K562 (cell line): ENCODE data around the gene TTLL4. TPM values are rescaled to one million over a fixed set of nuclear protein-coding genes. Genes with fewer than 3 reads are reported as not detected.
A peak's percentile ranks its signal among the peaks of the same experiment; 100 is the strongest.

Experiments used
- ATAC-seq: fragments of 200-7000 bp; cut with Tn5 transposase; 3 replicates; pipeline ENCODE4 v1.9.1; 2020; ENCODE audit warnings: moderate library complexity
- BruUV-seq: library from RNA; stranded (reverse); fragments of 400-500 nt; replicated peaks from 2 replicates; lab custom pipeline; 2021; lab: Mats Ljungman, UMichigan
- CTCF ChIA-PET: fragments of 300-600 bp; formaldehyde crosslinking; extraction: SDS; loops from one replicate; lab custom pipeline; 2021; ENCODE audit warnings: low intra/inter-chr PET ratio; lab: Yijun Ruan, JAX
- POLR2A ChIA-PET: fragments of 300-600, 350-650 bp; sonication (Branson Sonifier 250); formaldehyde crosslinking; extraction: SDS; loops from one replicate; lab custom pipeline; 2021; ENCODE audit warnings: antibody characterized with exemption, inconsistent platforms; lab: Yijun Ruan, JAX
- DNase-seq, 4 experiments: peaks; one replicate each; pipeline versions ENCODE4 v3.0.0 to v3.0.0-alpha.2; 2011 to 2018; ENCODE audit warnings: low spot score in 3 of 4, mixed read lengths in 3 of 4; ENCODE audit errors: extremely low read depth in 1 of 4
- FAIRE-seq: peaks from 2 replicates; lab custom pipeline; 2011; peaks lifted over from hg19 to GRCh38; lab: Jason Lieb, UNC
- H2AFZ ChIP-seq: 2 replicates; pipeline ENCODE4 v1.6.0; 2011; ENCODE audit warnings: low read depth, low read length, control low read depth, inconsistent platforms
- H3K27ac ChIP-seq: fragments of 200-600 bp; 3 replicates; pipeline ENCODE4 v1.8.0; 2011; ENCODE audit warnings: low read depth, mild to moderate bottlenecking, control low read depth, inconsistent platforms, low read length, moderate library complexity, mixed read lengths; ENCODE audit errors: extremely low read depth
- H3K27me3 ChIP-seq, 2 experiments: fragments of 300-600 bp in 1 of 2; 2 replicates in 1 of 2; 3 replicates in 1 of 2; pipeline versions ENCODE4 v1.6.0 to v1.8.0; 2011; ENCODE audit warnings: inconsistent platforms in 2 of 2, low read length in 2 of 2, mild to moderate bottlenecking in 1 of 2, mixed read lengths in 1 of 2, moderate library complexity in 1 of 2; ENCODE audit not compliant: control insufficient read depth in 2 of 2, insufficient read depth in 2 of 2
- H3K36me3 ChIP-seq: fragments of 300-600 bp; 3 replicates; pipeline ENCODE4 v1.8.0; 2011; ENCODE audit warnings: mild to moderate bottlenecking, low read length, inconsistent platforms; ENCODE audit not compliant: control insufficient read depth, insufficient read depth
- H3K4me1 ChIP-seq, 2 experiments: fragments of 200-600 bp in 1 of 2; replicated peaks in 1 of 2; 2 replicates in 1 of 2; 3 replicates in 1 of 2; pipeline versions ENCODE4 v1.5.1 to v1.8.0; 2011; ENCODE audit warnings: inconsistent platforms in 2 of 2, low read length in 2 of 2, mild to moderate bottlenecking in 1 of 2, mixed read lengths in 1 of 2, moderate library complexity in 1 of 2; ENCODE audit not compliant: control insufficient read depth in 2 of 2, insufficient read depth in 2 of 2
- H3K4me2 ChIP-seq: 2 replicates; pipeline ENCODE4 v1.6.1; 2011; ENCODE audit warnings: low read length, control low read depth, inconsistent platforms, mixed read lengths; ENCODE audit not compliant: insufficient read depth
- H3K4me3 ChIP-seq: fragments of 200-600 bp; sonication (generic), shearing (Covaris generic); 2 replicates; pipeline ENCODE4 v1.5.1; 2016; ENCODE audit warnings: control low read depth, inconsistent platforms
- H3K79me2 ChIP-seq: fragments of 200-600 bp; 3 replicates; pipeline ENCODE4 v1.8.0; 2011; ENCODE audit warnings: low read length, inconsistent platforms; ENCODE audit not compliant: control insufficient read depth, insufficient read depth
- H3K9ac ChIP-seq, 2 experiments: 2 replicates each; pipeline versions ENCODE4 v1.6.0 to v1.6.1; 2011; ENCODE audit warnings: low read depth in 2 of 2, low read length in 2 of 2, control low read depth in 1 of 2, inconsistent platforms in 1 of 2, mild to moderate bottlenecking in 1 of 2, mixed read lengths in 1 of 2; ENCODE audit not compliant: insufficient read depth in 1 of 2
- H3K9me1 ChIP-seq: one replicate; pipeline ENCODE4 v1.6.0; 2011; ENCODE audit warnings: inconsistent platforms, mild to moderate bottlenecking, low read length, moderate library complexity; ENCODE audit not compliant: control insufficient read depth, insufficient read depth
- H3K9me3 ChIP-seq: replicated peaks from 2 replicates; pipeline ENCODE4 v1.5.1; 2011; ENCODE audit warnings: low read depth, low read length, inconsistent platforms; ENCODE audit not compliant: control insufficient read depth, insufficient read depth
- H4K20me1 ChIP-seq: replicated peaks from 2 replicates; pipeline ENCODE4 v1.6.1; 2011; ENCODE audit warnings: low read length, inconsistent platforms, mixed read lengths; ENCODE audit not compliant: control insufficient read depth, insufficient read depth
- CEBPZ ChIP-seq: fragments of 150-350 bp; IDR thresholded peaks from 2 replicates; pipeline ENCODE4 v1.6.1; 2014; ENCODE audit warnings: low read depth, mild to moderate bottlenecking, low read length, borderline replicate concordance
- CHAMP1 ChIP-seq: fragments of 450-650 bp; IDR thresholded peaks from 2 replicates; pipeline ENCODE4 v1.6.1; 2016; ENCODE audit warnings: mild to moderate bottlenecking
- KLF1 ChIP-seq: fragments of 450-650 bp; IDR thresholded peaks from 2 replicates; pipeline ENCODE4 v1.6.1; 2016; ENCODE audit warnings: missing genetic modification characterization, missing compliant biosample characterization
- KLF10 ChIP-seq: fragments of 250-450 bp; sonication (Bioruptor Pico); IDR thresholded peaks from 2 replicates; pipeline ENCODE4 v1.6.1; 2021; ENCODE audit warnings: matching md5 sums
- NCOR1 ChIP-seq: fragments of 450-650 bp; IDR thresholded peaks from 2 replicates; pipeline ENCODE4 v1.6.1; 2016; ENCODE audit warnings: mild to moderate bottlenecking, moderate library complexity
- NKRF ChIP-seq: fragments of 450-650 bp; IDR thresholded peaks from 2 replicates; pipeline ENCODE4 v1.6.1; 2016; ENCODE audit warnings: borderline replicate concordance
- RFX1 ChIP-seq: fragments of 450-650 bp; IDR thresholded peaks from 2 replicates; pipeline ENCODE4 v1.6.1; 2016; ENCODE audit warnings: mild to moderate bottlenecking, moderate library complexity
- SNAPC5 ChIP-seq: fragments of 250-450 bp; sonication (Bioruptor Pico); IDR thresholded peaks from 2 replicates; pipeline ENCODE4 v1.8.0; 2021; ENCODE audit warnings: moderate library complexity, mild to moderate bottlenecking, inconsistent platforms
- SPI1 ChIP-seq: IDR thresholded peaks from 2 replicates; pipeline ENCODE4 v1.6.1; 2011; ENCODE audit warnings: low read depth, low read length, control low read depth, borderline replicate concordance
- ZNF274 ChIP-seq: IDR thresholded peaks from 2 replicates; pipeline ENCODE4 v1.6.1; 2011; ENCODE audit warnings: low read depth, mild to moderate bottlenecking, low read length, moderate library complexity, borderline replicate concordance
- ZNF444 ChIP-seq: fragments of 250-450 bp; sonication (Bioruptor Pico); IDR thresholded peaks from 2 replicates; pipeline ENCODE4 v1.4.0; 2020; ENCODE audit warnings: mild to moderate bottlenecking, moderate library complexity
- WGBS: fragments of 100-300 bp; shearing (Covaris generic); methylation state at CpG from one replicate; pipeline ENCODE4 v1.1.6; 2016; ENCODE audit warnings: low coverage, mixed read lengths; ENCODE audit not compliant: insufficient coverage; ENCODE audit errors: missing lambda C conversion rate; 5-methylcytosine and 5-hydroxymethylcytosine counted together
- in situ Hi-C: fragments of 300-500 bp; cut with MboI; formaldehyde crosslinking; loops from 4 replicates; pipeline ENCODE4 v1.15.0; 2018; ENCODE audit warnings: inconsistent platforms, mixed read lengths
- intact Hi-C: fragments of 100-400 bp; cut with micrococcal nuclease; formaldehyde crosslinking; loops from 2 replicates; pipeline ENCODE4 v1.14.2; 2022
- polyA plus RNA-seq, 8 experiments: library from polyadenylated mRNA; depleted of rRNA in 4 of 8; stranded (reverse) in 5 of 8; unstranded in 3 of 8; fragments of >200 nt; fragmentation: Nextera tagmentation in 2 of 8; fragmentation: Illumina TruSeq in 1 of 8; extraction: Ambion mirVana in 2 of 8; extraction: Trizol in 1 of 8; gene quantifications; 2 replicates each; pipeline versions ENCODE4 v1.2.1 to v1.2.3, GENCODE V29; 2011 to 2014; ENCODE audit warnings: inconsistent platforms in 1 of 8, missing spikeins in 1 of 8
- total RNA-seq, 7 experiments: library from RNA; depleted of rRNA in 6 of 7; stranded (reverse); fragments of >200 nt in 6 of 7; fragmentation: Illumina TruSeq in 2 of 7; extraction: Trizol in 2 of 7; gene quantifications; 2 replicates each; pipeline versions ENCODE4 v1.2.1 to v1.2.3, GENCODE V29; 2011 to 2021; ENCODE audit warnings: low replicate concordance in 1 of 7

The TTLL4 gene
- total and polyA plus RNA-seq, 9 of the 15 experiments (the other 6 are each of a cell fraction or from before 2014, with no cell fraction given): 12.6 to 67.5 (median 24.5) TPM

DNA sequence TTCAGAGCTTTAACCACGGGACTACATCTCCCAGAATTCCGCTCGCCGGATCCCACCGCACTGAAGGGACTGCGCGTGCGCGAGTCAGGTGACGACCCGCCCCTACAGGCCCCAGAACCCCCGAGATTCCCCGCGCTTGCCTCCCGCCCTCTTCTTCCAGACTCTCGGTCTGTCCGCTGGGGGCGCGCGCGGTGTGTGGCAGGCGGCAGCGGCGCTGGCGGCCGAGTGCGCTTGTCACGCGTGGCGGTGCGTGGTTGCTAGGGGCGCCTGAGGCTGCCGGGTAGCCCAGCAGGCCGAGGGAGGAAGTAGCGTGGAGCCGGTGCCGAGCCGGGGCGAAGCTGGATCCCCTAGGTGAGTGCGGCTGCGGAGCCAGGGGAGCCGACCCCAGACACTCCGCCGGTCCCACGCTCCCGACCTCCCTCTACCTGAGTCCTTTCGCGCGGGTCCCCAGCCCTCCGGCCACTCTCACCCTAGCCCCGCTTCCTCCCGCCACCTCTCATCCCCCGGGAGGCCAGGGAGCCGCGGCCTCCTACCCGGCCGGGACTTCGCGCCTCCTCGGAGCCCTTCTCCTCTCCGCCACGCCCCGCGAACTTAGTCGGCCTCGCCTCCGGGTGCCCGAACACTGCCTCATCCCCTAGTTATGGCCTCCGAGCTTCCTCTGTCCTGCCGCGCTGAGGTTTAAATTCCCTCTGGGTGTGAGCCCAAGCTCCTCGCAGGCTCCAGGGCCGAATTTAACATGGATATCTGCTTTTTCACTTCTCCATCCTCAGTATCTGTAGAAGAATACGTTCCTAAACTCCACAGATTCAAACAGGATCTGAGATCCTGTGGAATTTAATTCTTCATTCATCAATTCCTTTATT, at the start of gene TTLL4 (continued):
- TF ChIP-seq CEBPZ: no peak

DNA sequence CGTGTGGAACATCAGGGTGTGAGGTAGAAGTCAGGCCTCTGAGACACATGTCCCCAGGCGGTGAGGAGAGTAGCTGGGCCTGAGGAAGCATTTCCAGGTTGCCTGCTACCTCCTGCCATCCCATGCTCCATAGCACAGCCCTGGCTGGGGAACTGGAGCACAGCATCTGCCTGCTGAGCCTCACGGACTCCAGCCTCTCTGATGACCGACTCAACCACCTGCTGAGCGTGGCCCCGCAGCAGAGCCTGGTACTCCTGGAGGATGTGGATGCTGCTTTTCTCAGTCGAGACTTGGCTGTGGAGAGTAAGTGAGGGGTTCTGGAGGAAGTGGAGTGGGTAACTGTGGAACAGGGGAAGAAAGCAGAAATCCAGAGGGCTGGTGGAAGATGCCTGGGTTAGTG, 48.3 kb upstream of the TTLL4 start:
- H3K79me2 ChIP-seq: peaks cover 32% of the 10 kb centered on the region
- H3K4me2 ChIP-seq: no peak overlapping the region
- no peaks in the 10 kb centered on the region for H3K27me3 ChIP-seq
- 92% methylated on average over 7 of the region's 7 CpGs for WGBS
- no peak overlapping the region for H2AFZ ChIP-seq
- no peak for FAIRE-seq
- H3K27ac ChIP-seq: no peak overlapping the region
- no peaks in the 10 kb centered on the region for H4K20me1 ChIP-seq
- intact Hi-C loops (no loop called here), in situ Hi-C loops (no loop called here)
- peaks cover 7% of the 10 kb centered on the region for H3K9me1 ChIP-seq
- no peak for ATAC-seq
- H3K4me3 ChIP-seq: no peak overlapping the region
- DNase-seq: no peak
- TF ChIP-seq NKRF: no peak
- no peak for TF ChIP-seq SNAPC5 (CRISPR knock-in tag)
- no peak for TF ChIP-seq RFX1
- no peak for TF ChIP-seq KLF10 (CRISPR knock-in tag)
- no peak for TF ChIP-seq CHAMP1
- no peak for TF ChIP-seq SPI1
- no peak for TF ChIP-seq ZNF274
- TF ChIP-seq ZNF444 (CRISPR knock-in tag): no peak
- no peak for TF ChIP-seq NCOR1
- no peak for TF ChIP-seq KLF1 (tag)
- CTCF ChIA-PET: no interaction called here
- H3K36me3 ChIP-seq: peaks cover 62% of the 10 kb centered on the region; the same call in 2 of the 3 replicates
- H3K9ac ChIP-seq: 0 out of 4 replicates have a peak overlapping the region, but pooled peaks of 1 of the 2 experiments have one; percentile 18
- POLR2A ChIA-PET: no interaction called here
- H3K4me1 ChIP-seq: peaks cover 6 to 17% of the 10 kb centered on the region in 2 experiments; a peak in 3 of 5 replicates
- no peaks in the 10 kb centered on the region for H3K9me3 ChIP-seq
- no TSS peak for BruUV-seq
